ENCODE measurements around the gene TSPYL1. TPM values are rescaled to one million over a fixed set of nuclear protein-coding genes. Genes with fewer than 3 reads are reported as not detected.
"Not testable (repeated sequence)": the region's sequence is repeated elsewhere in the genome, so short reads cannot be mapped to it uniquely, and the experiment has no call there.

TSPYL1 gene
- total RNA-seq: 74.7 TPM

DNA sequence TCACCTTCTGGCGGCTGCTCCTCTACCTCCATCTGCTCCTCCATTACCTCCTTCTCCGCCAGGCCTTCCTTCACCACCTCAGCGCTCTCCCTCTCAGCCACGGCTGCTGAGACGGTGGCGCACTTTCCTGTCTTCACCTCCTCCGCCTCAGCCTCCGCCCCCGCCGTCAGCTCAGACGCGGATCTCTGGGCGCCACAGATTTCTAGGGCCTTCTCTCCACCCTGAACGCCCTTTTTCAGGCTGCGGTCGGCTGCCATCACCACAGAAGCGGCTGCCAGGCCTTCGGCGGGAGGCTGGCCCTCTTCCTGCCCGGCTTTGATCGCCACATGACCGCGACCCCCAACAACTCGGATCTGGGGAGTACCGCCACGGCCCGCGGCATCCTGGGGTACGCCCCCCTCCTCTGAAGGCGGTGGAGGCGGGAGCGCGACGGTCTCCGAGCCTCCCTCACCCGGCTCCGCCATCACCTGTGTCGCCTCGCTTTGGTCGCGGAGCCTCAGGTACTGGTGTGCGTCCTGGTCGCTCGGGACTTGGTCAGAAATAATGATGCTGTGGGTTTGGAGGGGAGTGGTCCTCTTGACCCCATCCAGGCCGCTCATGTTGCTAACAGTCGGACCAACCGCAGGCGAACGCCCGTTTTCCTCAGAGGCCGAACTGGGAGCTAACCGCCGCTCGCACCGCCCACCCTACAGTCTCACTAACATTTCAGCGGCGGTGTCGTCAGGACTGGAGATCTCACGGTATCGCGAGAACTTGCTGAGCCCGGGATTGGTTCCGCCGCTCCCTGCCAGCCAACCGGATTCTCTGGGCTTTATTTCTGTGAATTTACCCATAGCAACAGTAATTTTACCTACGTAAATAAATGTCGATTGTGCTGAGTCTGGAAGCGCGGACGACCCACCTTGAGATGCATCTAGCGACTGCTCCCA, at the start of gene TSPYL1:
TSPYL1 (minus strand) TSS at position 699 of the 929 bp plus-strand sequence; CDS start at position 599, 100 bp downstream.
- DNase-seq: peak; percentile 99

DNA sequence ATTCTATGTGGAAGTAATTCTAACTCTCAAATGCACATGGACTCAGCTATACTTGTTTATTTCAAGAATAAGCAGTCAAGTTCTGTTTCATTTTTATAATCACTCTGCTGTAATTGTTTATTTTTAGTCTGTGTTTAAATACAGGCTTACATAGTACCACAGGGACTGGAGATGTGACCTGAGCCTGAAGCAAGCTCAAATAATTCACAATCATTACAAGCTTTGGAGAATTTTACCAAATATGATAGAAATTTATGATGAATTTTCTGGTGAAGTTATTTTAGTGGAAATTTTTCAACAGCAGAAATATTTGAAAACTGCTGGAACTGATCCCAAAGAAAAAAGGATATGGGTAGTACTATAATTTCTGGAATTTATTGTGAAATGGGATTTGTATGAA, 49.4 kb upstream of the TSPYL1 start:
- DNase-seq: no peak

DNA sequence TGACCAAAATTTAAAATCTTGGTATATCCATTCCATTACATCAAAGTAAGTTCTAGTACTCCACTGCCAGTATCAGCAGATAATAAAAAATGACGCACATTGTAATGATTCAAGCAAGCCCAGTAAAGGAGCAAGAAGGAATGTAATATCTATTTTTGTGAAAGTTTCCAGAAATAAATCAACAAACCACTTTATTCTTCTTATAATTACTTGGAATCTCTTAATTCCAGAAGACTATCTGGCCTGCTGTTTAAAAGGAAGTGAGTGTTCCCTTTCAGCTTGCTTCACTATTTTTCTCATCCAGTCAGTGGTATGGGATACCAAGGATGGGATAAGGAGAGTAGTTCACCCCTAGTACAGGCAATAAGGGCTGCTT, 48.8 kb upstream of the TSPYL1 start:
- no peak for DNase-seq

DNA sequence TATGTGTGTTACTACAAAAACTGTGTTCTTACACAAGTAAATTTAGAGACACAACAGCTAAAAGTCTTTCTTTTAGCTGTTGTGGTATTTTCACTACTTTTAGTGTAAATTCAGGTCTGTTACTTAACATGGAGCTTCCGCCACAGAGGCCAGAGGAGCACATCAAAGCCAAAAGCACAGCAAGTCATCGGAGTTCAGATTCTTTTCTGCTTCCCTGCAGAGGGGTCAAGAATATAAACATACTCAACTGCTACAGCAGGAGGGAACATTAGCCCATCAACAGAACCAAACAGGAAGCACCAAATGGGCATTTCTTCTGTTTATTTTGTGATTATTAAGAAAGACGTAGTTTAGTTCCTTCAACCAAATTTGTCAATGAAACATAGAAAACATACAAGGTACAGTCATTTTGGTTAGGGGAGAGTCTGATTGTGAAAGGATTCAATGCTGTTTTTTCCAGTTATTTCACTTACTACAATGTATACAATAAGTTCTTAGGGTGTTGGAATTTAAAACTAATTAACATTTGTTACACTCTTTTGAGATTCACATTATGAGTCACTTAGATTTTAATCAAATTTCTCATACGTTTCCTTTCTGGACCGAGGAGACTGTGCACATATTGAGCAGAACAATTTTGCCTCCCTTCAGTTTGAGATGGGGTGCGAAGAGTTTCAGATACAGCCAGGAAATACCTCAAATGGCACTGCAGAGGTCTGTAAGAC, 48.2 kb upstream of the TSPYL1 start:
- no peak for DNase-seq

DNA sequence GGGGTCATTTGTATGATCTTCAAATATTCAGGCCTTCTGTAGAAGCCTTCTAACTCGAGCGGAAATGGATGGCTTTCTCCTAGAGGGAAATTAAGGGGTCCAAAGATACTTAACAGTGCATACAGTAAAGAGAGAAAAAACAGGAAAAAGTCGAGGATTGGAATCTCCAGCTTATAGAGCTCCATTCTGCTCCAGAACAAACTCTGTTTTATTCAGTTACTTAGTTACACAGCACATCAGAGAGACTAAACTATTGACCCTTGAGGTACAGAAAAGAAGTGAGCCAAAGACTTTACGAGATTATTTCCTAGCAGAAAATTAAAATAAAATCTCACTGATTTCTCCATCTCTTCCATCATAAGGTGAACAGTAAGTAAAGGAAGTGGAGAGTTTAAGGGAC, 47.3 kb upstream of the TSPYL1 start:
- peak; percentile 7 for DNase-seq

DNA sequence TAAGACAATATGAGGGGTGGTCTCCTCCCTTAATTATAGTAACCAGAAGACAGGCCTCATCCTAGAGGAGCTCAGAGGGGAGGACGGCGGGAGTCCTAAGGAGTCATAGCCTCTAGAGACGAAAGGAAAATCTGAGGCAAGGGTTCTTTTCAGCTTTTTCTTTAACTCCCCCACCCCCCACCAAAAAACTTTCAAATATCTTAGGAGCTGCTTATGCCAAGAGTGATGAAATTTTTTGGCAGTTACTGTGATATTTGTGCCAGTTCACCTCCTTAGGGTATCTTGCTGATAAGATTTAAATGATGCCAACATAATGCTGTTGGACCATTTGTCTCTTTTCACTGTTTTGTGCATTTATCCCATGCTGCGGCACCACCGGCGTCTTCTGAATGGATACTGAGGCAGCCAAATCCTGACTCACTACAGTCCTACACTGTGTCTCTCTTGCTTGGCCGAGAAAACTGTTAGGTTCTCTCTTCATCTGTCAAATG, 46.5 kb upstream of the TSPYL1 start:
- no peak for DNase-seq

DNA sequence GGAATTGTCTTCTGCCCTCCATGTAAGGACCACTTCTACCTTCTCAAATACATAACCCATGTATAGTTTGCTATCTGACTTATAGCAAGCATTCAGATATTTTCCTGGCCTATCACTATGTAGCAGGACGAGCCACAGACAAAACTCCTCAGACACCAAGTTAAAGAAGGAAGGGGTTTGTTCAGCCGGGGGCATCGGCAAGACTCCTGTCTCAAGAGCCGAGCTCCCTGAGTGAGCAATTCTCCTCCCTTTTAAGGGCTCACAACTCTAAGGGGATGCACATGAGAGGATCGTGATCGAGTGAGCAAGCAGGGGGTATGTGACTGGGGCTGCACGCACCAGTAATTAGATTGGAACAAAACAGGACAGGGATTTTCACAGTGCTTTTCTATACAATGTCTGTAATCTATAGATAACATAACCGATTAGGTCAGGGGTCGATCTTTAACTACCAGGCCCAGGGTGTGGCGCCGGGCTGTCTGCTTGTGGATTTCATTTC, 46.0 kb upstream of the TSPYL1 start:
- not testable (repeated sequence) for DNase-seq

DNA sequence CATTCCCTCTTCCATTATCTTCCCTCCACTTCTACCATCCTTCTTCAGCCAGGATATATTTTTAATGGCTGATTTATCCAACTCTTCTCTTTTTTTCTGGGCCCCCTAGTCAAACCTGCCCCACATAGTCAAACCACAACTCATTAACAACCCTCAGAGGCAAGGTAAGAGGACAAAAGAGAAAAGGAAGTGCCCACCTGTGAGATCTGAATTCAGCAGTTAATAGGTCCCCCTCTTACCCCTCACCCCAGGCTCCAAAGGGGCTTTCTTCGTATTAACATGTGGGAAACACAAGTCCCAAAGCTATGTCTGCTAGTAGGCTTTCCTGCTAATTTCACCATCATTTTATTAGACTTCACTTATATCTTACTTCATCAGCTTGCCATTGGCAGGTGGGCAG, 44.1 kb upstream of the TSPYL1 start:
- DNase-seq: no peak

DNA sequence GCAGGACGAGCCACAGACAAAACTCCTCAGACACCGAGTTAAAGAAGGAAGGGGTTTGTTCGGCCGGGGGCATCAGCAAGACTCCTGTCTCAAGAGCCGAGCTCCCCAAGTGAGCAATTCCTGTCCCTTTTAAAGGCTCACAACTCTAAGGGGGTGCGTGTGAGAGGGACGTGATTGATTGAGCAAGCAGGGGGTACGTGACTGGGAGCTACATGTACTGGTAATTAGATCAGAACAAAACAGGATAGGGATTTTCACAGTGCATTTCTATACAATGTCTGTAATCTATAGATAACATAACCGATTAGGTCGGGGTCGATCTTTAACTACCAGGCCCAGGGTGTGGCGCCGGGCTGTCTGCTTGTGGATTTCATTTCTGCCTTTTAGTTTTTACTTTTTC, 42.2 kb upstream of the TSPYL1 start:
- DNase-seq: not testable (repeated sequence)

DNA sequence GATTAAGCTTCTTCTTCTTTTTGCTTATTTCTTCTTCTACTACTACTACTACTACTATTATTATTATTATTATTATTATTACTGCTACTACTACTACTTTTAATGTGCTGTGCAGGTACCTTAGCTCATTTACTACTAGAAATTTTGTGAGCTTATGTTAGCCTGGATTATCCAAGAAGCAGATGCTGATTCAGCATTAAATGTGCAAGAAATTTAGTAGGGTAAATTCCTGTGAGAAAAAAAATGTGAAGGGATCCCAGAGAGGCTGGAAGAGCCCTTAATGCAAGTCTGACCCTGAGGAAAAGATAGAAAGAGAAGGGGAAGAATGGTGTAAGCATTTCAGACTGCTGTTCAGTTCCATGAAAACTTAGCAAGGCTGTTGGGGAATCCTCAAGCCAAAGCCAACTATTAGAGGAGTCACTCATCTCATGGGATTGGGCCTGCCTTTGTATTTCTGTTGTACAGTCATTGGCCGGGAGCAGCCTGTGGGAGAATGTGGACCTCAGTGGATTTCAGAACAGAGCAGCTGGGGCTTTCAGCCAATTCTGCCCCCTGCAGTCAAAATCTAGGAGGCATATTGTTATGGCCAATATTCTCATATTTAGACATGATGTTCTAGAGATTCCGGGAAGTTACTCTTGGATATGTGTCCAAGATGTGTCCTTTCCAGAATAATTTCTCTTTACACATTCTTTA, 37.2 kb upstream of the TSPYL1 start:
- DNase-seq: no peak

DNA sequence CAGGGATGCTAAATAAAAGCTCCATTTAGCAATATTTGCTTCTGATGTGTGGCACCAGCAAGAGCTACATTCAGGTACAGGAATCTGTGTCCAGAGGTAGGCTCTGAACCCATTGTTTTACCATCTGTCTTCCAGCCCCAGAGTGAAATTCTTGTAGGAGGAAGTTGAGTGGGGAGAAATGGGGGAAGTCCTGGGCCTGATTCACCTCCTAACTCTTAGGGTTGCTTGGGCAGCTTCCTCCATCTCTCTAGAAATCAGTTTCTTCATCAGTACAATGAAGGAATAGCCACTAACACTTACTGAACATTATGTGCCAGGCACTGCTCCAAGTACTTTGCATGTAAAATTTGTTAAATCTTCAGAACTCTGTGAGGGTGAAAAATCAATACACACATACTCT, 35.1 kb upstream of the TSPYL1 start:
- no peak for DNase-seq

DNA sequence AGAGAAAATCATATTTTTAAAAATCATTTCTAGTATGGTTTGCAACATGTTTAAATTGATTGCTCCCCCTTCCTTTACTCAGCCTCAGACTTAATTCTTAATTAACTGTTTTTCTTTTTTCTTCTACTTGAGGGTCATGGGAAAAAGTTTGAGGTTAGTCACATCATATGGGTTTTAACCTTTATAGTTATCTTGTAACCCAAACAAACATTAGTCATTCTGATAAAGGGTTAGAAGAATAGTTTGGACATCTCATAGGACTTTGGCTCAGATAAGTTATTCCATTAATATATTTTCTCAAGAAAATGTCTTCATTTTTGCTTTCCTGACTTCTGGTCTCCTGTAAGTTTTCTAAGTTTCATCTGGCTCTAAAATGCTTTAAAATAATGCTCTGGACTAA, 34.5 kb upstream of the TSPYL1 start:
- DNase-seq: no peak

DNA sequence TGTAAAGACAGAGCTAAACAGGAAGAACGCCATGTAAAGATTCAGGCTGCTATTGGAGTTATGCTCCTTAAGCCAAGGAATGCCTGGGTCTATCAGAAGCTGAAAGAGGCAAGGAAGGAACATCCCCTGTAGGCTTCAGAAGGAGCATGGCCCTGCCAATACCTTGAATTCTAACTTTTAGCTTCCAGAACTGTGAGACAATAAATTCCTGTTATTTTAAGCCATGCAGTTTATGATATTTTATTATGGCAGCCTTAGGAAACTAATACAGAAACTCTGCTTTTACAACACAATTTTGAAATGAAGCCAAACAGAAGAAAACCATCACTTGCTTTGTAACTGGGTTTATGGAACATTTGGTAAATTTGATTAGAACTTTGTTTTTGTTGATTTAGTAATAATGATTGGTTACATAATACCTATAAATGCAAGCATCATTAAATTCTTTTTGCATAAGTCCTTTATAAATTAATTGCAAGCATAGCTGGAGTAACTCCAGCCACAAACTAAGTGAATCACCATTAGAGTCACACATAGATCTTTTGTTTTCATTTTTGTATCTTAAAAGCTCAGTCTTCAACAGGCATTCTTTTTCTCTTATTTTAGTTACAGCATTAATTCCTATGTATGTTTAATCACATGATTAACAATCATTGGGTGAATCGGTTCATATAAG, 33.5 kb upstream of the TSPYL1 start:
- DNase-seq: no peak

DNA sequence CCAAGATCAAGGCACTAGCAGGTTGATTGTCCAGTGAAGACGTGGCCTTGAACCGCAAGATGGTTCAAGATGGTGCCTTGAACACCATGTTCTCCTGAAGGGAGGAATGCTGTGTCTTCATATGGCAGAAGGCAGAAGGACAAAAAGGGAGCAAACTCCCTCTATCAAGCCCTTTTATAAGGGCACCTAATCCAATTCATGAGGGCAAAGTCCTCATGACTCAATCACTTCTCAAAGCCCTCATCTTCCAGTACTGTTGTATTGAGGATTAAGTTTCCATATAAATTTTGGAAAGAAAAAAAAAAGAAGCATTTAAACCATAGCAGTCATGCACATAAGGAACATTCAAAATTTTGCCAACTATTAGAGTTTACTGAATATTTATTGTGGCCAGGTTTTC, 29.9 kb upstream of the TSPYL1 start:
- DNase-seq: no peak

DNA sequence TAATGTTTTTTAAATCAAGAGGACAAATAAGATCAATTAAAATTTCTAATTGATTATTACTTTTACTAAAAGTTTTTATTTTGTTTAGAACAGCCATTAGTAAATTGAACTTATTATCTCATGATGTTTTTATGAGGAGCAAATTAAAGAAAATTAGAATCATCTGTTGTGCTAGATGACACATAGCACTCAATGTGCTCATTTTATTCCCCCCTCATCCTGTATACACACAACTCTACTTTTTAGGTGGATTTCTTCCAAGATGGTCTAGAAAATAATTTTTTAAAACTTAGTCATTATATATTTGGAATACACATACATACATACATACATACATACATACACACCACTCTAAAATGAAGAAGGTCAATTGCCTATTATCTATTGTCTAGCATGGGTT, 29.3 kb upstream of the TSPYL1 start:
- no peak for DNase-seq

DNA sequence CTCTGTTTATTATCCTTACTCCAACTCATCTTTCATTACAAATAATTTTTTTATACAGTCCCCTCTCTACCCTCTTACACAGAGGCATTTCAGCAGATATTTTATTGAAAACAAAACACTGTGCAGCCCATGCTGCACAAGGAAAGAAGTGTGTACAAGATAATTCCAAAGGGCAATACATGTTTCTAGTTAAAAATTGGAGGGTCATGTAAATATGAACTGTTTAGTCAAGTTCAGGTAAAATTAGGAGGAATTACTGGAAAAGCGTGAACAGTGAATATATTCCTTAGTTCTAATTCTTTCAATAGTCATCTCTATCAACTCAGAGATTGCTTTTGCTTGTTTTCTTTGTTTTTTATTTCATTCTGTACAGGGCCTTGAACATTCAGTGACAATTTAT, 27.9 kb upstream of the TSPYL1 start:
- DNase-seq: no peak

DNA sequence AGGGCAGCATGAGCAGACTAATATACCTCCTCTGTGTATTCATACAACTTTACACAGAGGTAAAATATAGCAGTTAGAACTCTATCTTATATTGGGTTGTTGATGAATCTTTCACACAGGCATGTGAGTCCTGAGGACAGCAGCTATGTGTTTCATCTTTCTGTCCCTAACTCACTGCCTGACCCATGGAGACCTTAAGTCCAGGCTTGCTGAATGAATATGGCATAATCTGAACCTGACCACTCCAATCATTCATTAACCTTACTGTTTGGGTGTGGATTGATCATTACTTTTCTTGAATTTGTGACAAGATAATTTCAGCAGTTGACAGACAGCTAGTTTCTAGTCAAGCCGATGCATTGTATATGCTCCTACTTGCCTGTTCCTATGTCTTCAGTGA, 27.3 kb upstream of the TSPYL1 start:
- DNase-seq: no peak

DNA sequence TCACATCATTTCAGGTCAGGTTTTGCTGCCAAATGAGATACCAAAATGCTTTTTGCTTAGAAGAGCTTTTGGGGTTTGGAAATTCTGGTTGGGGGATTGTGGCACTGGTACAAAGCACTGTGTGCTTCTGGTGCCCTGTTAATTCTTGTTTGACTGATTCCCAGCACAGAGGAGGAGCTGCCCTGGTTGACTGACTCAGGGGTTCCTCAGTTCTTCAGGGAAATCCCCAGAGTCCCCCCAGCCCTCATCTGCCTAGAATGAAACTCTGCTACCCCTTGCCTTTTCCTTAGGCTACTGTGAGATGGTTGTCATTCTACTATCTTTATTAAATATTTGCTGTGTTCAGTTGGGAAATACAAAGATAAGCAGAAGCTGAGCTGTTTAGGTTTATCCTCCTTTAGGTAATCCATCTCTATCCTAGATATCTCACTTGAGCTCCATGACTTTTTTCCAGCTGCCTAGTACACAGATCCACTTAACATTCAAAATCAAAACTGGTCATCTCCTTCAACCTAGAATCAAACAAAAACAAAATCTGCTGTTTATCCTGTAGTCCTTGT, 24.9 kb upstream of the TSPYL1 start:
- DNase-seq: no peak

DNA sequence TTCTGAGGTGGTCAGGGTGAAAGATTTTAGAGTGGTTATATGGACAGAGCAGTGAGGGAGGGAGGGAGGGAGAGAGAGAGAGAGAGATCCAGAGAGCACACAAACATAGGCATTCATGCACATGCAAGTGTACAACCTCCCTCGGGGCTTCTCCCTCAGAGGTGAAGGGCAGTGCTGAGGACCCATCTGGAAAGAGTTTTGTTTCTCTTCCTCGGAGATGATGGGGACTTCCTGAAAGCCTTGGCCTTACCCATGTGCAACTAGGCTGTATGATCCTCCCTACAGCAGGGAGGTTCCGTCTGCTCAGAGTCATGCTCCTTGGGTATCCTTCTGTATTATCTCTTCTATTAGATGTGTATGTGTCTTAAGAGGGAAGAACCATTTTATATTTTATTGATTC, 21.4 kb upstream of the TSPYL1 start:
- DNase-seq: no peak

DNA sequence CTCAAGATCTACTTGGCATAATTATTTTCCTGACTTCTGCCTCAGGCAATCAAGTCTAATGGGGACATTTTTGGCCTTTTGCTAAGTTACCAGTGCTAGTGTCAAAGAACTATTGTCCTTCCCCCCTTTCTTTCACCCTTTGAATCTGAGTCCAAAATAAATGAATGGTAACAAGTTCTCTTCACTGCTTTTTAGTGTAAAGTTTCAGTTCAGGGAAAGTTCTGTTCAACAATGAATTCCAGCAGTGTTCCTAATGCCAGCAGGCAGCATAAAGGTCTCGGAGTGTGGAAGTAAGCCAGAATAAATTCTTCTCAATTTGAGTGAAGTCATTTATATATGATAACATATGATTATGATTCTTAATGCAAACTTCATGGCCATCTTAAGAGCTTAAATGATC, 20.8 kb upstream of the TSPYL1 start:
- no peak for DNase-seq

DNA sequence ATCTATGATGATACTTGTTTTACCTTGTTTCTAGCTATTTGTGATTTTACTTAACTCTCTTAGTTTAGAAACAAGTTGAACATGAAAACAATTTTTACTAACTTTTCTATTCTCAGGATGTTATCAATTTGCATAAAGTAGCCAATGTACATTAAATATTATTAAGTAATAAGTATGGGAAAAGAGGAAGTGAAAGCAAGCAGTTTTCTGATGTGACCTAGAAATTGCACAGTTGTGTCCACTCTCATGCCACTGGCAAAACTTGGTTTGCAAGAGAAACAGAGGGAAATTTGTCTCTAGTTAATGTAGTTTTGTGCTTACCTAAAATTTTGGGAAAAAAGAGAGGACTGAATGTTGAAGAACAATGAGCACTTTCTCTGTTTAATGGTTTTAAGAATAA, 19.2 kb upstream of the TSPYL1 start:
- no peak for DNase-seq

DNA sequence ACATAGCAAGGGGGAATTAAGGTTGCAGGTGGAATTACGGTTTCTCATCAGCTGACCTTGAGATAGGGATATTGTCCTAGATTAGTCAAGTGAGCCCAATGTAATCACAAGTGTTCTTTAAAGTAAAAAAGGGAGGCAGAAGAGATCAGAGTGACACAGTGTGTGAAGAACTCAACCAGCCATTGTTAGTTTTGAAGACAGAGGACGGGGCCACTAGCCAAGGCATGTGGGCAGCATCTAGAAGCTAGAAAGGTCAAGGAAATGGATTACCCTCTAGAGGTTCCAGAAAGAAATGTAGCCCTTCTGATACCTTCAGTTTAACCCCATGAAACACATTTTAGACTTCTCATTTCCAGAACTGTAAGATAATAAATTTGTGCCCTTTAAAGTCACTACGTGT, 18.5 kb upstream of the TSPYL1 start:
- DNase-seq: no peak

Data from tongue (tissue), 2 donors.